IPS-NIHi7 (cell line): ENCODE measurements around the gene TFDP2.
"Not testable (repeated sequence)": the region's sequence is repeated elsewhere in the genome, so short reads cannot be mapped to it uniquely, and the experiment has no call there.

Experiments used
- DNase-seq: peaks from one replicate; pipeline ENCODE4 v3.0.0; 2012; ENCODE audit warnings: mixed read lengths; ENCODE audit errors: extremely low spot score

Gene TFDP2

DNA sequence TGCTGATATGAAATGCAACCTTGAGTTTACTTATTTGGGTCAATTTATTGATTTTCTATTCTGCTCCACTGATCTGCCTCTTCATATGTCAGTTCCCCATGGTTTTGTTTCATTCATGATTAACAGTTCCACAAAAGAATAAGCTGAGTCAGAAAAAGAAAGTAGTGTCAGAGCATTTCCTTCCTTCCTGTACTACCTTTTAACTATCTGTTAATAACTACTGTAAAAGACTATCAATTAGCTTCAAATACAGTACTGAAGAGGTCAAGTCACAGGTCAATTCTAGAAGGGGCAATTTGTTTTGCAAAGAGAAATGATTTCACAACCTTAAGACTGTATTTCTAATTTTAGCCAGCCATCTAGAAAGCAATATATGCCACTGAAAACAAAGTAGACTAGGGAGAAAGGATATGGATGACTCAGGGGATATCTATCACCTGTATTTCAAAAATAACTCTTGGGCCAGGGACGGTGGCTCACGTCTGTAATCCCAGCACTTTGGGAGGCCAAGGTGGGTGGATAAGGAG, 129.5 kb downstream of the TFDP2 start:
- DNase-seq: no peak

DNA sequence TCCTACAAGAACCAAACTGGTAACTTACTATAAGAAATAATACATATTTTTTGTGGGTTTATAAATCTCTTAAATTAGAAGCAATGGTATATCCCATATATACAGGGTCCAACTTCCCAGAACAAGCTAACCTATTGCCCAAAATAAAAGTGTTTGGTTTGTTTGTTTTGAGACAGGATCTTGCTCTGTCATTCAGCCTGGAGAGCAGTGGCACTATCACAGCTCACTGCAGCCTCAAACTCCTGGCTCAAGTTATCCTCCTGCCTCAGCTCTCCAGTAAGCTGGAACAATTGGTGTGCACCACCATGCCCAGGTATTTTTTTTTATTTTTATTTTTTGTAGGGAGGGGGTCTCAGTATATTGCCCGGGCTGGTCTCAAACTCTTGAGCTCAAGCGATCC, 135.4 kb downstream of the TFDP2 start:
- DNase-seq: no peak

DNA sequence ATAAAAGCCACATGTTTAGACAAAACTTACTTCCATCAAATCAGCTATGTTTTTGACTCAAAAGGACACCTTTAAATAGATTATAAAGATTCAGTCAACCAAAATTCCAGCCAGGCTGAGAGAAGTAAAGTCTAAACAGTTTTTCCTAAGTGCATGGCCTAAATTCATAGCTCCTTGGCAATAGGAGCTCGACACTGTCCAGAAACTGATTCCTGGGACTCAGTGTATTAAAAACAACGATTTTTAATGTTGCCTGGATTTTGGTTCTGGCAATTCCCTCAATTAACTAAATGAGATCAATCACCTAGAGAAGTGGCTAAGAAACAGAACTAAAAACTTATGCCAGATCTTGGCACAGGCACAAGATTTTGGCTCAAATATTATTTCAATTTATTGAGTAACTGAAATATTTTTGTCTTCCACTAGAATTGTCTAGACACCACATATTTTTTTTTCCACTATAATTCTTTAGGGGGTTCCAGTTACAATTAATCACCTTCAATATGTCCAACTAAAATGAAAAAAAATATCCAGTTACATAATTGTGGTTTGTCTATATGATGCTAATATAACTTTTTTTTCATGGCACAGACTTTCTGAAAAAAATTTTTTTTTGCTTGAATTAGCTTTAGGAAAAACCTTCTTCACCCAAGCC, 135.9 kb downstream of the TFDP2 start:
- no peak for DNase-seq

DNA sequence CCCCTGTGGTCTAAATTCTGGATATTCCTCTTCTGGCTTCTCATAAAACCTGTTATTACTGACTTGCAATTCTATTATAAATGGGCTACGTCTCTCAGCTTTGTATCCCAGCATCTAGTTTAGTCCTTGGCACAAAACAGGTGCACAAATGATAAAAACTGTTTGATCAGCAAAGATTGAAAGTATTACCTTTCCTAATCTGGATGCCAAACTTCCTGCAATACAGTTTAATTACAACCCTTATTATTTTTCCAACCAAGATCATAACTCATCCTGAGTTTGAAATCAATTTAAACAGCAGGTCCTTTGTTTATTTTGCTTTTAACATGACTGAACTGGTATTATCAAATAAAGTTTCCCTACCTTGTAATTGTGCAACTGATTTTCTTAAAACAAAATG, 140.3 kb downstream of the TFDP2 start:
- no peak for DNase-seq

DNA sequence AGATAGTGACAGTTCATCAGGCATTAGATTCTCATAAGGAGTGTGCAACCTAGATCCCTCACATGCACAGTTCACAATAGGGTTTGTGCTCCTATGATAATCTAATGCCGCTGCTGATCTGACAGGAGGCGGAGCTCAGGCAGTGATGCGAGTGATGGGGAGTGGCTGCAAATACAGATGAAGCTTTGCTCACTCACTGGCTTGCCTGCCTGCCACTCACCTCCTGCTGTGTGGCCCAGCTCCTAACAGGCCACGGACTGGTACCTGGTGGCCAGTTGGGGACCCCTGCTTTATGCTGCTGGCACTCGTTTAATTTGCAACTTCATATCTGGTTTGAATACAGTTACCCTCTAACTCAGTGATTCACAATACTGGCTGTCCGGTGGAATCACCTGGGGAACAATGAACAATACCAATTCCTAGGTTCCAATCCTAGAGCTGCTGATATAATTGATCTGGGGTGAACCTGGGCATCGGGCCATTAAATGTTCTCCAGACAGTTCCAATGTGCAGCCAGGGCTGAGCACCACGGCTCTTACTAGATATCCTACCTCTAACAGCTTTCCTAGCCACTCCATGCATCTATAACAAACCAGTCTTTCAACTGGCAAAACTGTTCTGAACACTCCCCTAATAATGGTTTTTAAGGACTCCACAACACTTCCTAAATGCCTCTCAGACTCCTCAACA, 141.5 kb downstream of the TFDP2 start:
- DNase-seq: no peak

DNA sequence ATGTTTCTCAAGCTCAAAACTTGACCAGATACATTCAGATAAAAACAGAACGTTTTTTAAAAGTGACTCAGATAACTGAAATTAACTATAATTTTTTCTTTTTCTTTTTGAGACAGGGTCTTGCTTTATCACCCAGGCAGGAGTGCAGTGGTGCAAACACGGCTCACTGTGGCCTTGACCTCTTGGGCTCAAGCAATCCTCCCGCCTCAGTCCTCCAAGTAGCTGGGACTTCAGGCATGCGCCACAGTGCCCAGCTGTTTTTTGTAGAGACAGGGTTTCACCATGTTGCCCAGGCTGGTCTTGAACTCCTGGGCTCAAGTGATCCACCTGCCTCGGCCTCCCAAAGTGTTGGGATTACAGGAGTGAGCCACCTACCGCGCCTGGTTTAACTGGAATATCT, 144.4 kb downstream of the TFDP2 start:
- DNase-seq: not testable (repeated sequence)

DNA sequence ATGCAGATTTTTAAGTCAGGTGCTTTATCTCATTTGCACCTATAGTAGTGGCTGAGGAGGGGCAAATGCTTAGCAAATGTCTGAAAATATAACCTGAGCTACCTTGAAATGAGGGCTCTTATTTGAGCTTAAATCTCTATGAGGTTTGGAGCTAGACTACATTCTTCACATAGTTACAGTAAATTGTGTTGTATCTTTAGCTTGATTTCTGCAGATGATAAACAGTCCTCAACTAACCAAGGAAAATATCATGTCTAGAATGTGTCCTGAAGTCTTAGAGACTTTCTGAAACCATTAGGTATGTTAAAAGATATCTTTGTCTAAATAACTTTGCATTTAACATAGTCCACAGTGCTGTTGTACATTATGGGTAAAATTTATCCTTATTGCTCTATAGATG, 145.3 kb downstream of the TFDP2 start:
- no peak for DNase-seq

DNA sequence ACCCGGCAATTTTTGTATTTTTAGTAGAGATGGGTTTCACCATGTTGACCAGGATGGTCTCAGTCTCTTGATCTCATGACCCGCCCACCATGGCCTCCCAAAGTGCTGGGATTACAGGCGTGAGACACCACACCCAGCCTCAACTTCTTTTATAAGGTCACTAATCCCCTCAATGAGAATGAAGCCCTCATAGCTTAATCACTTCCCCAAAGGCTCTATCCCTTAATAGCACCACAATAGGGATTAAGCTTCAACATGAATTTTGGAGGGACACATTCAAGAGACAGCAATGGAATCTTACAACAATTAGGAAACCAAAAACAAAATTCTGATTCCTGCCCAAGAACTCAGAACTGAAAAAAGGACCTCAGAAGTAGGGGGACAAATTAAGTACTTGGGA, 146.1 kb downstream of the TFDP2 start:
- no peak for DNase-seq

DNA sequence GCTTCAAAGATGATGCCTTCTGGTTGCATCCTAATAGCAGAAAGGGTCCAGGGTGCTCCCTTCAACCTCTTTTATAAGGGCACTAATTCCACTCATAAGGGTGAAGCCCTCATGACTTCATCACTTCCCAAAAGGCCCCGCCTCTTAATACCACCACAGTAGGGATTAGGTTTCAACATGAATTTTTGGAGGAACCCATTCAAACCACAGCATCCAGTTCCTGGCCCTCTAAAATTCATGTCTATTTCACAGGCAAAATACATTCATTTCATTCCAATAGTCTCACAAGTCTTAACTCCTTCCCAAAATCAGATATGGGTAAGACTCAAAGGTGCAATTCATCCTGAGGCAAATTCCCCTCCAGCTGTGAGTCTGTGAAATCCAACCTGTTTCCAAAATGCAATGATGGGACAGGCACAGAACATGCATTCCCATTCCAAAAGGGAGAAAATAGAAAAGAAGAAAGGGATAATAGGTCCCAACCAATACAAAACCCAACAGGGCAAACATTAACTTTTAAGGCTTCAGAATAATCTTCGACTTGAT, 148.9 kb downstream of the TFDP2 start:
- no peak for DNase-seq

DNA sequence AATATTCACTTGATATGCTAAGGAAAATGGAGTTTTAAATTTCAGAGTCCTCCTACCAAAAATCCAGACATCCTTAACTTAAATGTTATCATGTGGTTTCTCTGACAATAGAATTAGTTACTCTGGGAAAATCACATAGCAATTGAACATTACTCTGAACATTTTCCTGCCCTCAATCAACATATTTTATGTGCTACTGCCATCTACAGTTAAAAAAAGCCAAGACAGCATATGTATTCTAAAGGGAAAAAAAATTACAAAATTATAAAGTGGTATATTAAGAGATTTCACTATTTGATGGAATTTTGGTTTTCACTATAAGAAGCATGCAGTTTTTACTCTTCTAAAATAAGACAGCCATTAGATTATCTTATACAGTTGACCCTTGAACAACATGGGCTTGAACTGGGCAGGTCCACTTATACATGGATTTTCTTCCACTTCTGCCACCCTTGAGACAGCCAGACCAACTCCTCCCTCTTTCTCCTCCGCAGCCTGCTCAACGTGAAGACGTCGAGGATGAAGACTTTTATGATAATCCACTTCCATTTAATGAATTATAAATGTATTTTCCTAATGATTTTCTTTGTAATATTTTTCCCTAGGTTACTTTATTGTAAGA, 150.6 kb downstream of the TFDP2 start:
- DNase-seq: no peak

DNA sequence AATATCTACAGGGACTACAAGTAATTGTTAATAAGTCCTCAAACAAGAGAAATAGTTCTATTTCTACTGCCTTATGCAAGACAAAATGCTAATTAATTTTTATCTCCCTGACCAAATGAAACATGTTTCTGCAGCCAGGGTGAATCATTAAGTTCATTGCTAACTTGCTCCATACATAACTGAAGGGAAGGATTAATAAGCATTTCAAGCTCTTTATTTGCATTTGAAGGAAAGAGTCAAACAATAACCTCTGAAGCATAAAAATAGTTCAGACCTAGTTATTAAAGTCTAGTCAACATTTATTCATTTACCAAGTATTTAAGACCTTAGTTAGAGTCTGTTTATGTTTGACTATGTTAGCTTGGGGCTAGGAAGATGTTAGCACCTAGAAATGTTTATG, 152.9 kb downstream of the TFDP2 start:
- DNase-seq: no peak

DNA sequence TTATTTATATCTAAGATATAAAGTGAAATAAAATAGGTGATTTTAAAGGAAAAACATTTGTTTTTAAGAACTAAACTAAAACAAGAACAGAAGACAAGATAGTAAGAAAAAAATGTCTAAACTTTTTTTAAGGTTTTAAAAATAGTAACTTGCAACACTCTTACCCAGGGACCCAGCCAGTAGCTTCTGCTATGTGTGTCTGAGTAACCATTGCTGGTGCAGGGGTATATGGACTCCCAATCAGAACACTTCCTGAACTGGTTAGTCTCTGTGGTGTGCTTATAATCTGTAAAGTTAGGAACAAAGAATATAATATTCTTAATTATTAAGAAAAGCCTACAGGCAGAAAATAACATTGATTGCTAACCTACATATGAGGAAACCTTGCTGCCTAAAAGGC, 154.5 kb downstream of the TFDP2 start:
- no peak for DNase-seq

DNA sequence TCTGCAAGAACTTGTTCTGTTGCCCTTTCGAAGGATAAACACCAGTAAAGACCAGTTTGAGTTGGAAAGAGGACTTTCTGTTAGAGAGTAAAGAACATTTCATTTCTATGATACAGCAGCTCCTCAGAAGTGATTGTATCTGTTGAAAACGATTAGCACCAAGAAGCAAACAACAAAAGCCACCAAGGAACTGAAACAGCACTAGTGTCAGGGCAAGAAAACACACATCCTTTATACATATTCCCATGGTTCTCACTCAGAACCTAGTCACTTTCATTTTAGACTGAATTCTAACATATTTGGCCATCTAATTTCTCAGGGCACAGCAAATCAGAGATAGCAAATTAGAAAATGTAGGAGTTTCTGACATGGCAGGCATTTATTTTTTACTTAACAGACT, 156.8 kb downstream of the TFDP2 start:
- DNase-seq: no peak

DNA sequence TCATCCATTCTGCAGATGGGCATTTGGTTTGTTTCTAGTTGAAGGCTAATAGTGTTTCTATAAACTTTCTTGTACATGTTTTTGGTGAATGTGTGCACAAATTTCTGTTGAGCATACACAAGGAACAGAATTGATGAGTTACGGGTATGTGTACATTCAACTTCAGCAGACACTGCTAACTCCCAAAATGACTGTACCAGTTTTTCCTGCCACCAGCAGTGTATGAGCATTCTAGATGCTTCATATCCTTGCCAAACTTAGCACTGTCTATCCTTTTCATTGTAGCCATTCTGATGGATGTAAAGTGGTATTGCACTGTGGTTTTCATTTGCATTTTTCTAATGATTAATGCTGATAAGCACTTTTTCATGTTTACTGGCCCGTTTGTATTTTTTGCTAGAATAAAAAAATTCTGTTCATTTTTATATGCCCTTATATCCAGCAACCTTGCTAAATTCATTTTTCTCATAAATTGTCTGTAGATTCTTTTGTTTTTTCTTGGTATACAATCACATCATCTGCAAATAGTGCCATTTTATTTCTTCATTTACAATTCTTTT, 162.7 kb downstream of the TFDP2 start:
- no peak for DNase-seq

DNA sequence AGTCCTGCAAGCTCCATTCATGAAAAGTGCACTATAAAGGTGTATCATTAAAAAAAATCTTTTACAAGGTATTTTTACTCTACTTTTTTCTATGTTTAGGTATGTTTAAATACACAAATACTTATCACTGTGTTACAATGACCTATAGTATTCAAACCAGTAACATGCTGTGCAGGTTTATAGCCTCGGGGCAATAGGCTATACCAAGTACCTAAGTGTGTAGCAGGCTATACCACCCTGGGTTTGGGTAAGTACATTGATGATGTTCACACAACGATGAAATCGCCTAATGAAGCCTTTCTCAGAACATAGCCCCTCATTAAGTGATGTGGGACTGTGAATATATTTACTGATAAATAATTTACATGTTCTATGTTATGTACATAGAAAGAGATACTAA, 168.3 kb downstream of the TFDP2 start:
- no peak for DNase-seq

DNA sequence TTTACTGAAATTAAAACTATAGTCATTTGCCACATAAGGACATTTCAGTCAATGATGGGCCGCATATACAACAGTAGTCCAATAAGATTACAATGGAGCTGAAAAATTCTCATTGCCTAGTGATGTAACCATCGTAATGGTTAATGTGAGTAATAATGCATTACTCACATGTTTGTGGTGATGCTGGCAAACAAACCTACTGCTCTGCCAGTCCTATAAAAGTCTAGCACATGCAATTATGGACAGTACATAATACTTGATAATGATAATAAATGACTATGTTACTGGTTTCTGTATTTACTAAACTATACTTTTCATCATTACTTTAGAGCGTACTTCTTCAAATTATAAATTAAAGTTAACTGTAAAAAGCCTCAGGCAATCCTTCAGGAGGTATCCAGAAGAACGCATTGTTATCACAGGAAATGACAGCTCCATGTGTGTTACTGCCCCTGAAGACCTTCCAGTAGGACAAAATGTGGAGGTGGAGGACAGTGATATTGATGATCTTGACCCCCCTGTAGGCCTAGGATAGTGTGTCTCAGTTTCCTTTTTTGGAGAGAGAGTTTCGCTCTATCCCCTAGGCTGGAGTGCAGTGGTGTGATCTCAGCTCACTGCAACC, 170.2 kb downstream of the TFDP2 start:
- DNase-seq: no peak

DNA sequence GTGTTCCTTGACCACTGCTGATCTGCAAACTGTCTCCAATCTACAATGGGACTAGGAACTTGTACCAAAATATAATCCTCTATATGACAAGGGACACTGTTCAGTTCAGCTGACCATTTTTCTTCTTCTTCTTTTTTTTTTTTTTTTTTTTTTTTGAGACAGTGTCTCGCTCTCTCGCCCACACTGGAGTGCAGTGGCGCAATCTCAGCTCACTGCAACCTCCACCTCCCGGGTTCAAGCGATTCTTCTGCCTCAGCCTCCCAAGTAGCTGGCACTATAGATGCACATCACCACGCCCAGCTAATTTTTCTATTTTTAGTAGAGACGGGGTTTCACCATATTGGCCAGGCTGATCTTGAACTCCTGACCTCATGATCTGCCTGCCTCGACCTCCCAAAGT, 174.6 kb downstream of the TFDP2 start:
- not testable (repeated sequence) for DNase-seq

DNA sequence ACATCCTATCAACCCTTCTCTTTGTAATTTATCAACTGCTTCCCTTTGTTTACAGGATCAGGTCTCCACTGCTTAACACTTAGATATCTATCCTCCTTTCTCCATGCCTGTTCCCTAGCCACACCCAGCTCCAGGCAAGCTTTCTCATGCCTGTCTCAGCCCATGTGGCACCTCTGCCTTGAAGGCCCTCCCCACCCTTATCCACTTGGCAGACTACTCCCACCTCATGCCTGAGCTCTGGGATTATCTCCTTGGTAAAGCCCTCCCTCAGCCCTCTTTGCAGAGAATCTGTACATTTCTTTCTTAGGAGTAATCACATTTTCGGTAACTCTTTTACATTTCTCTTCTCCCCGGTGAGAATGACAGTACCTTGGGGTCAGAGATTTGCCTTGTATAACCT, 176.9 kb downstream of the TFDP2 start:
- DNase-seq: no peak

DNA sequence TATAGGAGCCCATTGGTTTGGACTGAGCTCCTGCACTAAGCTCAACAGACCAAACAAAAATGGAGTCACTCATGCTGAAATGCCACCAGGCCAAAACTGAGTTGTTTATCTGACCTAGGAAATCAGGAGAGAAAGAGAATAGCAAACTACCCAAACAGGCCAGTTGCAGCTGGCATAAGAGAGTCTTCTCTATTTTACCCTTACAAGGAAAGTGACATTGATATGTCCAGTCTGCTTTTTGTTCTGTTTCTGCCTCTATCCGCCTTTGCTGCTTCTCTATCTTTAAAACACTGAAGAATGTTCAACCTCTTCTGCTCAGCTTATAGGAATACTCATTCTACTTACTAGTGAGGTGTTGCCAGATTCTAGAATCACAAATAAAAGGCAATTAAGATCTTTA, 177.8 kb downstream of the TFDP2 start:
- DNase-seq: no peak

DNA sequence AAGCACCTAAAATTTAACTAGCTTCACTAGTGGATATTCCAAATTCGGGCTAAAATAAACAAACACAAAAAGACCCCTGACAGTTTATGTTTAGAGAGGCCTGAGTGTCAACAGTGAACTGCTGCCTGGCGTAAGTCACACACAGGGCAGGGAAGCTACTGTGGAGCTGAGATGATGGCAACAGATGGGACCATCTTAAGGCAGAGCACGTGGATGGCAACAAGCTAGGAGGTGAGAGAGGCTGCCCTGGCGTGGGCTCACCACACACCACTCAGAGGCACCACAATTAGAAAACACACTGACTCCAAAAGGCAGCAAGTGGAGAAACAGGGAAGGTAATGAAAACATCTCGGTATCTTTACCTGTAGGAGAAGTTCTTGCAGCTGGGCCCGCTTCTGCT, 179.6 kb downstream of the TFDP2 start:
- DNase-seq: no peak

DNA sequence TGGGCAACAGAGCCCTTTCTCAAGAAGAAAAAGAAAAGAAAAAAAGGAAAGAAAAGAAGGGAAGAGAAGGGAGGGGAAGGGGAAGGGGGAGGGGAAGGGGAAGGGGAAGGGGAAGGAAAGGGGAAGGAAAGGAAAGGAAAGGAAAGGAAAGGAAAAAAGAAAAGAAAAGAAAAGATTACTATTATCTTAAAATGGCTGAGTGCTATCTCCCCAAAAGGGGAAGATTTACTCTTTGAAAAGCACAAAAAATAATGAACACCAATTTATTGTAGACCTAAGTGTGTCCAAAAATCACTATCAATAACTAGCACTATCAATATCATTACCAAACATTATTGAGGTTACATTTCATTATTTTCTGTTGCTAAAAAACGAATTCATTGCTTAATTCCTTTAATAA, 183.9 kb downstream of the TFDP2 start:
- no peak for DNase-seq

DNA sequence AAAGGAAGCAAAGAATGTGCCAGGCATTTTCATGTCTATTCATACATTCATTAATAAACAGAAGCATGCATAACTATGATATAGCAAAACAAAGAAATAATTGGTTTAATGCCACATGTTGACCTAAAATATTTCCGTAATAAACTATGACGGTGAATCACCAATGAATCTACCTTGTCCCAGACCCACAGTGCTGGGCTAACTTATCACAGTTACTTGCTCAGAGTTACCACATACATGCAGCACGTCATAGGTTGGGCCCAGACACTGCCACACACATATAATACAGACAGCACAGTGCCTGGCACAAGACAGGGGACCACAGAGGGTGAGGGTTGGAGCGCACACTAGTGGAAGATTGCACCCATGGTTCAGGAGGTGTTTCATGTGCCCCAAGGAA, 186.0 kb downstream of the TFDP2 start:
- no peak for DNase-seq
